GM13976 (cell line): ENCODE results near the gene ACSF2.

Experiments used
- DNase-seq: peaks from one replicate; pipeline ENCODE4 v3.0.0; 2012; ENCODE audit warnings: low spot score
- in situ Hi-C: fragments of 300-500 bp; cut with MboI; formaldehyde crosslinking; loops from one replicate; pipeline ENCODE4 v1.12.0; 2022; ENCODE audit warnings: low sequenced_read_pairs, mixed read lengths, inconsistent platforms; ENCODE audit not compliant: unreplicated experiment
- TF ChIP-seq, protein P1 (sequence below): IDR thresholded peaks from 2 replicates; pipeline ENCODE4 v1.5.1; 2012; ENCODE audit warnings: borderline replicate concordance, mild to moderate bottlenecking; ENCODE audit not compliant: insufficient read depth; ENCODE audit errors: extremely low read depth, missing control alignments, control extremely low read depth

The ACSF2 gene

DNA sequence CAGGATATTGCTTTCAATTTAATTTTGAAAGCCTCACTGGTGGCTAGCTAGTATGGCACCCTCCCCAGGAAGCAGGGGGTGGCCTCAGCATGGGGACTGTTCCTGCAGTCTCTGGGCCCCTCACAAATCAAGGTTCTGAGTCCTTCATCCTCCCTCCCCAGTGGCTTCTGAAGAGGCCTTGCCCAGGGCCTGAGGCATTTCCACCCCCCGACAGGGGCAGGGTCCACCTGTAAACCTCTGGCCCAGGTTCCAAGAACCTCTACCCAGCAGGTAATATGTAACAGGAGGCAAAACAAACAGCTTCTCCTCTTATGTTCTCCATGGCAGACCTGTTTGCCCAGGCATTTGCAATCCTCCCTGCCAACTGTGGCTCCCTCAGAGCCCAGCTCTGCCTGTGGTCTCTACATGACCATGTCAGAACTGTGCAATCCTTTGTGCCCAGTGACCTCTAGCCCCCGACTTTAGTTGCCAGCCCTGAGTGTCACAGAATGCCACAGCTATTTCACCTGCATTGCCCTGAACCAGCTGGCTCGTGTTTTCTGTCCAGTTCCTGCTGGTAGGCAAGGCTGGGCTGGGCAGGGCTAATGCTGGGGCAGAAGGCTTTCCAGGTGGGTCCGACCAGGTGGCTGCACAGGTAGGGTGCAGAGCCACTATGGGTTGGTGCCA lies 14.3 kb downstream of the ACSF2 start:
- TF ChIP-seq, protein P1, sequence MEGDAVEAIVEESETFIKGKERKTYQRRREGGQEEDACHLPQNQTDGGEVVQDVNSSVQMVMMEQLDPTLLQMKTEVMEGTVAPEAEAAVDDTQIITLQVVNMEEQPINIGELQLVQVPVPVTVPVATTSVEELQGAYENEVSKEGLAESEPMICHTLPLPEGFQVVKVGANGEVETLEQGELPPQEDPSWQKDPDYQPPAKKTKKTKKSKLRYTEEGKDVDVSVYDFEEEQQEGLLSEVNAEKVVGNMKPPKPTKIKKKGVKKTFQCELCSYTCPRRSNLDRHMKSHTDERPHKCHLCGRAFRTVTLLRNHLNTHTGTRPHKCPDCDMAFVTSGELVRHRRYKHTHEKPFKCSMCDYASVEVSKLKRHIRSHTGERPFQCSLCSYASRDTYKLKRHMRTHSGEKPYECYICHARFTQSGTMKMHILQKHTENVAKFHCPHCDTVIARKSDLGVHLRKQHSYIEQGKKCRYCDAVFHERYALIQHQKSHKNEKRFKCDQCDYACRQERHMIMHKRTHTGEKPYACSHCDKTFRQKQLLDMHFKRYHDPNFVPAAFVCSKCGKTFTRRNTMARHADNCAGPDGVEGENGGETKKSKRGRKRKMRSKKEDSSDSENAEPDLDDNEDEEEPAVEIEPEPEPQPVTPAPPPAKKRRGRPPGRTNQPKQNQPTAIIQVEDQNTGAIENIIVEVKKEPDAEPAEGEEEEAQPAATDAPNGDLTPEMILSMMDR = no peak
- in situ Hi-C loops = no loop called here

GRCh38 chr17:50440838-50441829 lies 15.1 kb downstream of the ACSF2 start:
- in situ Hi-C loops = no loop called here
- DNase-seq = no peak
- TF ChIP-seq, protein P1 = no peak

More for the DNA sequence above, 14.3 kb downstream of the ACSF2 start:
- no peak for DNase-seq

- in situ Hi-C loops = no loop called here
- no peak for DNase-seq
- TF ChIP-seq, protein P1 = no peak
Measured at GRCh38 chr17:50443505-50443974, 17.5 kb downstream of the ACSF2 start.

GRCh38 chr17:50444841-50445715 lies 19.1 kb downstream of the ACSF2 start:
- DNase-seq = no peak
- TF ChIP-seq, protein P1 = no peak
- in situ Hi-C loops = no loop called here

DNA sequence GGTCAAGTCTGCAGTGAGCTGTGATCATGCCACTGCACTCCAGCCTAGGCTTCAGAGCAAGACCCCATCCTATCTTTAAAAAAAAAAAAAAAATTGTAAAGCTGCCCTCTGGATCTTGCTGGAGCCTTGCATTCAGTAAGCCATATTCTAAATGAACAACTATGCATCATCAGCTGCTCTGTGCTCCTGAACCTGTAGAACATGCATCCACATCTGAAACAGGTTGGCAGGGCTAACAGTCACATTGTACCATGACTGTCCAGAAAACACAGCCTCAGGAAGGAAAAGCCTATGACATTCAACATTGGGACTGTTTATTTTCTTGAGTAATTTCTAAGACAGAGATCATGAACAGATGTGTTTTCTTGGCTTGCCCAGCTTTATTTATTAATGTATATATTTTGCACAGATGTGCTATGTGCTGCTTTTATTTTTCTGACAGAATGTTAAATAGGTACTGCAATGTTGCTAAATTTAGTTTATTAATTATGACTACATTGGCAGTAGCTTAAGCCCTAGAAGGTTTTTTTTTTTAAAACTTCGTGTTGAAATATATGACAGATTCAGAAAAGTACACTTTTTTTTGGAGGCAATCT lies 19.8 kb downstream of the ACSF2 start:
- TF ChIP-seq, protein P1 = no peak
- in situ Hi-C loops = no loop called here
- DNase-seq = no peak
